HepG2 (cell line): Measurements from ENCODE around the gene ST6GALNAC4. TPM values are rescaled to one million over a fixed set of nuclear protein-coding genes. Genes with fewer than 3 reads are reported as not detected.

ENCODE experiments used
- EHMT2 ChIP-seq: fragments of 200-600 bp; sonication (generic); IDR thresholded peaks from 2 replicates; pipeline ENCODE4 v1.7.0; 2017; ENCODE audit warnings: antibody characterized with exemption, low read depth, low read length, borderline replicate concordance
- FOSL2 ChIP-seq: sonication (generic); formaldehyde crosslinking; IDR thresholded peaks from 2 replicates; pipeline ENCODE4 v1.4.0; 2020; ENCODE audit warnings: missing genetic modification reagents
- GABPA ChIP-seq, 2 experiments: IDR thresholded peaks; 2 replicates each; pipeline ENCODE4 v1.6.1; 2011 to 2016; ENCODE audit warnings: low read depth in 2 of 2, low read length in 1 of 2, missing biosample characterization in 1 of 2, missing genetic modification characterization in 1 of 2
- GMEB2 ChIP-seq: IDR thresholded peaks from 2 replicates; pipeline ENCODE4 v1.6.1; 2016; ENCODE audit warnings: missing biosample characterization, missing genetic modification reagents, low read depth
- HMG20B ChIP-seq: conservative IDR thresholded peaks from 2 replicates; pipeline ENCODE4 v1.6.1; 2016; ENCODE audit warnings: missing genetic modification reagents, missing compliant biosample characterization
- HOXA9 ChIP-seq: sonication (generic); formaldehyde crosslinking; IDR thresholded peaks from 2 replicates; pipeline ENCODE4 v1.8.1; 2022; ENCODE audit warnings: missing genetic modification reagents, mild to moderate bottlenecking, moderate library complexity, borderline replicate concordance
- KLF15 ChIP-seq: sonication (generic); formaldehyde crosslinking; IDR thresholded peaks from 2 replicates; pipeline ENCODE4 v1.8.1; 2023; ENCODE audit warnings: borderline replicate concordance, mild to moderate bottlenecking, inconsistent platforms, missing genetic modification reagents, mixed read lengths
- STAT6 ChIP-seq: sonication (generic); formaldehyde crosslinking; IDR thresholded peaks from 2 replicates; pipeline ENCODE4 v1.4.0; 2020; ENCODE audit warnings: missing genetic modification reagents, mild to moderate bottlenecking, borderline replicate concordance
- ZBTB20 ChIP-seq: sonication (generic); formaldehyde crosslinking; IDR thresholded peaks from 2 replicates; pipeline ENCODE4 v1.8.1; 2023; ENCODE audit warnings: missing genetic modification reagents, low read depth, mild to moderate bottlenecking, borderline replicate concordance
- ZBTB3 ChIP-seq: sonication (generic); formaldehyde crosslinking; IDR thresholded peaks from 2 replicates; pipeline ENCODE4 v1.4.0; 2020; ENCODE audit warnings: low read depth, mild to moderate bottlenecking, moderate library complexity, missing genetic modification reagents, borderline replicate concordance
- ZNF224 ChIP-seq: sonication (generic); formaldehyde crosslinking; IDR thresholded peaks from 2 replicates; pipeline ENCODE4 v1.5.0; 2020; ENCODE audit warnings: mild to moderate bottlenecking, missing genetic modification reagents
- ZNF230 ChIP-seq: sonication (generic); formaldehyde crosslinking; IDR thresholded peaks from 2 replicates; pipeline ENCODE4 v1.4.0; 2020; ENCODE audit warnings: mild to moderate bottlenecking, missing genetic modification reagents
- ZNF260 ChIP-seq: sonication (generic); formaldehyde crosslinking; IDR thresholded peaks from 2 replicates; pipeline ENCODE4 v1.4.0; 2020; ENCODE audit warnings: missing genetic modification reagents, low read depth, mild to moderate bottlenecking, borderline replicate concordance
- ZNF496 ChIP-seq: sonication (generic); formaldehyde crosslinking; IDR thresholded peaks from 2 replicates; pipeline ENCODE4 v1.8.1; 2023; ENCODE audit warnings: mild to moderate bottlenecking, moderate library complexity, missing genetic modification reagents; ENCODE audit not compliant: insufficient replicate concordance
- polyA plus RNA-seq, 8 experiments: library from polyadenylated mRNA; depleted of rRNA in 3 of 8; stranded (reverse) in 7 of 8; unstranded in 1 of 8; fragments of >200 nt; fragmentation: Illumina TruSeq in 4 of 8; extraction: Trizol in 4 of 8; gene quantifications; 2 replicates each; pipeline versions ENCODE4 v1.2.1 to v1.2.3, GENCODE V29; 2011 to 2016; ENCODE audit warnings: low read depth in 4 of 8, missing spikeins in 1 of 8, mixed read lengths in 1 of 8; ENCODE audit not compliant: insufficient read depth in 1 of 8
- total RNA-seq, 5 experiments: library from RNA; depleted of rRNA; stranded (reverse); fragments of >200 nt; fragmentation: Illumina TruSeq; extraction: Trizol; gene quantifications; 2 replicates each; pipeline ENCODE4 v1.2.3, GENCODE V29; 2016; ENCODE audit warnings: low read depth in 1 of 5
- TF ChIP-seq, protein P1 (sequence below): sonication (generic); formaldehyde crosslinking; IDR thresholded peaks from 2 replicates; pipeline ENCODE4 v1.9.0; 2021; ENCODE audit warnings: missing genetic modification reagents, borderline replicate concordance
- TF ChIP-seq, protein P2 (sequence below): sonication (generic); formaldehyde crosslinking; IDR thresholded peaks from 2 replicates; pipeline ENCODE4 v1.4.0; 2020; ENCODE audit warnings: missing genetic modification reagents
- TF ChIP-seq, protein P3 (sequence below): sonication (generic); formaldehyde crosslinking; IDR thresholded peaks from 2 replicates; pipeline ENCODE4 v1.4.0; 2020; ENCODE audit warnings: missing genetic modification reagents, borderline replicate concordance

Gene ST6GALNAC4
- total and polyA plus RNA-seq, 2 of the 13 experiments (the other 11 are each of a cell fraction or from before 2014, with no cell fraction given), result 18.8 to 27.7 TPM

DNA sequence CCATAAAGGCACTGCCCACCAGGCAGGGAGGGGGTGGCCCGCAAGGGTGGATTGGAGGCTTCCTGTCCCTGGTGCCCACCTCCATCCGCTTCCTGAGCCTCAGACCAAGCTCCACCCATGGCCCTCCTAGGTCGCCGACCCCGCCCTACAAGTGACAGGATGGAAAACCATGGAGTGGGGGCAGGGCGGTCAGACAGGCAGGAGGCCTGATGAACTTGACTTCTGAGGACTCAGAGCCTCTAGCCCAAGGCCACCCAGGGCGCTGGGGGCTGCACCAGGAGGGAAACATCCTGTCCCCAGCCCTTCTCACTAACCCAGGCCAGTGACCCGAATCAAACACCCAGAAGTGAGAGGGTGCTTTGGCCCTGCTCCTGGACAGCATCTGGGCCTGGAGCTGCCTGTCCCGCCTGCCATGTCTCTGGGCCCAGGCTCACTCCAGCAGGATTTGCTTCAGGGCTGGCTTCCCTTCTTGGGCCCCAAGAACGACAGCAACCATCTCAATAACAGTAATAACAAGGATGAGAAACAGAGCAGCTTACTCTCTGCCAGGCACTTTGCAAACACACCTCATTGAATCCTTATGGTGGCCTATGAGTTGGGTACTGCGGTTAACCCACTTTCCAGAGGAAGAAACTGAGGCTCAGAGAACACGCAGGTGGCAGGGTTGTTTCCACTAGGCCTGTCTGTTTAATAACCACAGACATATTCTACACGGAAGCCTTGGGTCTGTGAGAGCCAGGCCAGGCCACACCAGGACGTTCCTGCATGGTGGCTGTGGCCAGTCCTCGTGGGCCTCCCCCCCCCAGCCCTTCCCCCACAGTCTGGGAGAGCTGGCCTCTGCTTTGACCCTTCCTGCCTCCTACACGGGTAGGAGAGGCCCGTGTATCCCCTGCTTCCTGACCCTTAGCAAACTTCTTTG, 13.0 kb downstream of the ST6GALNAC4 start (continued):
- TF ChIP-seq, protein P1, sequence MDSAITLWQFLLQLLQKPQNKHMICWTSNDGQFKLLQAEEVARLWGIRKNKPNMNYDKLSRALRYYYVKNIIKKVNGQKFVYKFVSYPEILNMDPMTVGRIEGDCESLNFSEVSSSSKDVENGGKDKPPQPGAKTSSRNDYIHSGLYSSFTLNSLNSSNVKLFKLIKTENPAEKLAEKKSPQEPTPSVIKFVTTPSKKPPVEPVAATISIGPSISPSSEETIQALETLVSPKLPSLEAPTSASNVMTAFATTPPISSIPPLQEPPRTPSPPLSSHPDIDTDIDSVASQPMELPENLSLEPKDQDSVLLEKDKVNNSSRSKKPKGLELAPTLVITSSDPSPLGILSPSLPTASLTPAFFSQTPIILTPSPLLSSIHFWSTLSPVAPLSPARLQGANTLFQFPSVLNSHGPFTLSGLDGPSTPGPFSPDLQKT (CRISPR knock-in tag), result no peak
- TF ChIP-seq, protein P2, sequence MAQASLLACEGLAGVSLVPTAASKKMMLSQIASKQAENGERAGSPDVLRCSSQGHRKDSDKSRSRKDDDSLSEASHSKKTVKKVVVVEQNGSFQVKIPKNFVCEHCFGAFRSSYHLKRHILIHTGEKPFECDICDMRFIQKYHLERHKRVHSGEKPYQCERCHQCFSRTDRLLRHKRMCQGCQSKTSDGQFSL (CRISPR knock-in tag), result peak; percentile 86; the same call in 1 of the 2 replicates
- TF ChIP-seq ZNF260 (CRISPR knock-in tag) (no peak), HMG20B (CRISPR knock-in tag) (0 out of 2 replicates have a peak, but pooled peaks have one; percentile 54), HOXA9 (no peak), EHMT2 (no peak), FOSL2 (CRISPR knock-in tag) (peak; percentile 57; the same call in 1 of the 2 replicates), GMEB2 (CRISPR knock-in tag) (no peak), KLF15 (CRISPR knock-in tag) (no peak), ZNF224 (no peak), ZNF496 (no peak), ZBTB3 (CRISPR knock-in tag) (no peak), STAT6 (no peak; the same call in 1 of the 2 replicates), ZNF230 (0 out of 2 replicates have a peak, but pooled peaks have one; percentile 15), ZBTB20 (CRISPR knock-in tag) (no peak), GABPA (IDR thresholded peaks at IDR 0.05; ENCODE audit: low read depth, low read length) (no peak), GABPA (CRISPR knock-in tag; IDR thresholded peaks at IDR 0.05; ENCODE audit: low read depth) (peak; percentile 74)
- TF ChIP-seq, protein P3, sequence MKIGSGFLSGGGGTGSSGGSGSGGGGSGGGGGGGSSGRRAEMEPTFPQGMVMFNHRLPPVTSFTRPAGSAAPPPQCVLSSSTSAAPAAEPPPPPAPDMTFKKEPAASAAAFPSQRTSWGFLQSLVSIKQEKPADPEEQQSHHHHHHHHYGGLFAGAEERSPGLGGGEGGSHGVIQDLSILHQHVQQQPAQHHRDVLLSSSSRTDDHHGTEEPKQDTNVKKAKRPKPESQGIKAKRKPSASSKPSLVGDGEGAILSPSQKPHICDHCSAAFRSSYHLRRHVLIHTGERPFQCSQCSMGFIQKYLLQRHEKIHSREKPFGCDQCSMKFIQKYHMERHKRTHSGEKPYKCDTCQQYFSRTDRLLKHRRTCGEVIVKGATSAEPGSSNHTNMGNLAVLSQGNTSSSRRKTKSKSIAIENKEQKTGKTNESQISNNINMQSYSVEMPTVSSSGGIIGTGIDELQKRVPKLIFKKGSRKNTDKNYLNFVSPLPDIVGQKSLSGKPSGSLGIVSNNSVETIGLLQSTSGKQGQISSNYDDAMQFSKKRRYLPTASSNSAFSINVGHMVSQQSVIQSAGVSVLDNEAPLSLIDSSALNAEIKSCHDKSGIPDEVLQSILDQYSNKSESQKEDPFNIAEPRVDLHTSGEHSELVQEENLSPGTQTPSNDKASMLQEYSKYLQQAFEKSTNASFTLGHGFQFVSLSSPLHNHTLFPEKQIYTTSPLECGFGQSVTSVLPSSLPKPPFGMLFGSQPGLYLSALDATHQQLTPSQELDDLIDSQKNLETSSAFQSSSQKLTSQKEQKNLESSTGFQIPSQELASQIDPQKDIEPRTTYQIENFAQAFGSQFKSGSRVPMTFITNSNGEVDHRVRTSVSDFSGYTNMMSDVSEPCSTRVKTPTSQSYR, result peak; percentile 100
